Ectodermal cell (in vitro differentiated cells): Measurements from ENCODE around the gene LDLRAD3.

Source experiments
- H3K27ac ChIP-seq: 2 replicates; pipeline ENCODE4 v1.7.0; 2013; ENCODE audit warnings: mild to moderate bottlenecking, low read depth, low read length; ENCODE audit not compliant: insufficient read depth, poor library complexity, severe bottlenecking
- H3K27me3 ChIP-seq: 2 replicates; pipeline ENCODE4 v1.7.0; 2013; ENCODE audit warnings: mild to moderate bottlenecking, low read length; ENCODE audit not compliant: insufficient read depth, control insufficient read depth, poor library complexity, severe bottlenecking
- H3K36me3 ChIP-seq: one replicate; pipeline ENCODE4 v1.7.0; 2013; ENCODE audit warnings: low read length; ENCODE audit not compliant: control insufficient read depth, insufficient read depth
- H3K4me1 ChIP-seq: one replicate; pipeline ENCODE4 v1.7.0; 2013; ENCODE audit warnings: low read length; ENCODE audit not compliant: control insufficient read depth, insufficient read depth
- H3K4me3 ChIP-seq: 2 replicates; pipeline ENCODE4 v1.7.0; 2013; ENCODE audit warnings: low read depth, low read length, control low read depth; ENCODE audit not compliant: insufficient read depth
- H3K9me3 ChIP-seq: 2 replicates; pipeline ENCODE4 v1.7.0; 2013; ENCODE audit warnings: mild to moderate bottlenecking, low read length, moderate library complexity; ENCODE audit not compliant: control insufficient read depth
- WGBS, 2 experiments: methylation state at CpG; one replicate each; pipeline ENCODE4 v1.1.7; 2013; ENCODE audit warnings: missing lambda C conversion rate in 2 of 2; 5-methylcytosine and 5-hydroxymethylcytosine counted together

The LDLRAD3 gene

DNA sequence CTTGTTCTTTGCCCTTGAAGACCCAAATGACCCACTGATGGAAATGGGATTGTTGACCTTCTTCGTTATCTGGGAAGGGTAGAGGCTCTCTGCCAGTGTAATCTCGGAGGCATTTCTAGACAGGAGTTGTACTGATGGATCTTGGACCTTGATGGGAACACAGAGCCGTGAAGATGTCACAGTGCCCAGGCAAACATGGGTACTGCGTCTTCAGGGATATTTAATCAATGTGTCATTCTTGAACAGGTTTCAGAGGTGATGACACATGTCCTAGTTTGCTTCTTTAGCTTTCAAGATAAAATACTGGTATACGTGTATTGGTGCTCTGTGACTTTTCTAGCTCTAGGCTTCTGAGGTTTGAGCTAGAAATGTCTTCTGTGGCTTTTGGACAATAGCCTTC, 6.2 kb downstream of the LDLRAD3 start:
- Histone ChIP-seq H3K36me3 (no peaks in the 10 kb centered on the region), H3K4me3 (no peak overlapping the region), H3K27me3 (no peaks in the 10 kb centered on the region), H3K4me1 (peaks cover 36% of the 10 kb centered on the region), H3K27ac (no peak overlapping the region), H3K9me3 (no peaks in the 10 kb centered on the region)
- 98% methylated on average over 5 of the region's 5 CpGs for WGBS, 2 experiments

- Histone ChIP-seq H3K4me1 (peaks cover 23% of the 10 kb centered on the region), H3K4me3 (no peak overlapping the region), H3K9me3 (no peaks in the 10 kb centered on the region), H3K27ac (no peak overlapping the region), H3K27me3 (no peaks in the 10 kb centered on the region), H3K36me3 (no peaks in the 10 kb centered on the region)
- WGBS, 2 experiments = 86 to 96% methylated on average over 2 to 3 of the region's 3 CpGs
These were observed 7.8 kb downstream of the LDLRAD3 start for GRCh38 chr11:35951680-35952079.

- H3K36me3 ChIP-seq = no peaks in the 10 kb centered on the region
- no peak overlapping the region for H3K27ac ChIP-seq
- H3K4me1 ChIP-seq = peaks cover 15% of the 10 kb centered on the region
- H3K9me3 ChIP-seq = no peaks in the 10 kb centered on the region
- H3K27me3 ChIP-seq = no peaks in the 10 kb centered on the region
- no peak overlapping the region for H3K4me3 ChIP-seq
- 92 to 93% methylated on average over 13 of the region's 13 CpGs for WGBS, 2 experiments
These were observed 9.4 kb downstream of the LDLRAD3 start for GRCh38 chr11:35953081-35953760.

DNA sequence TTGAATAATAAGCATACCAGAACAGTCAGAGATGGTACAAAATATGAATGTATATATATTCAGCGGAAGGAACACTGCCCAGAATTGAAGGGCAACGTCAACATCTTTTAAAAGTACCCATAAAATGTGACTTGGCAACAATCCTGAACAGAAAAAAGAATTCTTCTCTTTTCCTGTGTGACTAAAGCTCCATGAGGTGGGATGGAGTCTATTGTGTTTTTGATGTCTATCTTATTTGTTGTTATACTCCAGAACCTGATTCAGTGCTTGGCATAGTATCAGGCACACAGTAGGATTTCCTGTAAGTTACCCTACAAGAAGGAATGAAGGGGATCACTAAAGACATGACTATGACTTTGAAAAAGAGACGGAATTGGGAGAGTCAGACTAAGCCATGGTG, 10.3 kb downstream of the LDLRAD3 start:
- H3K27ac ChIP-seq = no peak overlapping the region
- no peaks in the 10 kb centered on the region for H3K27me3 ChIP-seq
- peaks cover 7% of the 10 kb centered on the region for H3K4me1 ChIP-seq
- H3K4me3 ChIP-seq = no peak overlapping the region
- H3K36me3 ChIP-seq = no peaks in the 10 kb centered on the region
- H3K9me3 ChIP-seq = no peaks in the 10 kb centered on the region
- 98 to 99% methylated on average over 3 of the region's 3 CpGs for WGBS, 2 experiments

DNA sequence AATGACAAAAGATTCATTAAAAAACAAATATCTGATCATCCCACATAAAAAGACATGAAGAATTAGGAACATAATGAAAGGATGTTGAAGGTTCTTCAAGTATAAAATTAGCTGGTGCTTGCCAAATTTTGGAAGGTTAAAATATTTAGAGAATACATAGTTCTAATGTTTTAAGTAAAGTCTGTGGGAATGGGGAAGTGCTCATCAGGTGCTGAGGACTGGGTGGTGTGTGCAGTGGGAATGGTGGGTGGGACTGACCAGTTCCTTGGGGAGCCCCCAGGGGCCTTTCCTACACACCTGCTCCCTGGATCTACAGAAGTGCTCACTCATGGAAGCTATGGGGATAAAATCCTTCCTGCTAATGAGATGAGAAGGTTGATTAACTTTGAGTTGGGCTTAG, 11.8 kb downstream of the LDLRAD3 start:
- Histone ChIP-seq H3K27ac (no peak overlapping the region), H3K4me1 (no peaks in the 10 kb centered on the region), H3K9me3 (no peaks in the 10 kb centered on the region), H3K4me3 (no peak overlapping the region), H3K36me3 (no peaks in the 10 kb centered on the region), H3K27me3 (no peaks in the 10 kb centered on the region)

DNA sequence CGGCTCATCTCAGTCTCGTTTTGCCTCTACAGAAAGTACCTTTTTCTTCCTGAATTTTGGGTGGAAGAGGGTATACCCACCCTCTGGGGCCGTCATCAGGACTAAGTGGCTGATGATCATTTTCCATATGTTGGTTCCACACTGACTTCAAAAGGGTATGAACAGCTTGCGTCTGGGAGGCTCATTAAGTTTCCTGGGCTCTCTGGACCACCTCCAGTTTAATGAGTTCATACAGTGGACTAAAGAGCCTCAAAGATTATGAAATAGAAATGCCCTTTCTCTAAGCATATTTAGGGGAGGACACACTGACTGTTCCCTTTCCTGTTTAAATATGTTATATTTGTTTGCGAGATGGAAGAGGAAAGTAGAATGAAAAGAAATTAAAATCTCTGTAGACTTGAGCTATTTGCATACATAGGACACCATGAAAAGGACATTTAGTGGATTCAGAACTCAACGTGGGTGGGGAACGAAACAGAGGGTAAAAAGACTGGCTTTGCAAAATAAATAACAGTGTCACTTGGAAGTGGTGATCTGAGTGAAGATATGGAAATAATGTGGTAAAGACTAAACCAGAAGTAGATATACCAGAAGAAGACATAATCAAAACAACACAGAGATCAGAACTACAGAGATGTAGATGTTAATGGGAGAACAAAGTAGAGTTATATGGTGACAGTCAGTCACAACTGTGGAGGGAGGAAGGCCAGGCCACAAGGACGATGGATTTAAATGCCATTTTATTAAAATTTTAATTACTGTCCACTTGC, 18.7 kb downstream of the LDLRAD3 start:
- no peaks in the 10 kb centered on the region for H3K27me3 ChIP-seq
- no peaks in the 10 kb centered on the region for H3K36me3 ChIP-seq
- no peaks in the 10 kb centered on the region for H3K4me1 ChIP-seq
- H3K9me3 ChIP-seq = no peaks in the 10 kb centered on the region
- WGBS, 2 experiments = 93 to 97% methylated on average over 8 of the region's 8 CpGs
- H3K27ac ChIP-seq = no peak overlapping the region
- no peak overlapping the region for H3K4me3 ChIP-seq

GRCh38 chr11:35963911-35964310, 20.0 kb downstream of the LDLRAD3 start:
- H3K27ac ChIP-seq = no peak overlapping the region
- H3K4me3 ChIP-seq = no peak overlapping the region
- no peaks in the 10 kb centered on the region for H3K4me1 ChIP-seq
- 94 to 96% methylated on average over 3 of the region's 3 CpGs for WGBS, 2 experiments
- no peaks in the 10 kb centered on the region for H3K36me3 ChIP-seq
- H3K9me3 ChIP-seq = no peaks in the 10 kb centered on the region
- H3K27me3 ChIP-seq = no peaks in the 10 kb centered on the region

GRCh38 chr11:35964841-35965240, 21.0 kb downstream of the LDLRAD3 start:
- H3K27ac ChIP-seq = no peak overlapping the region
- no peaks in the 10 kb centered on the region for H3K36me3 ChIP-seq
- no peaks in the 10 kb centered on the region for H3K27me3 ChIP-seq
- no peak overlapping the region for H3K4me3 ChIP-seq
- no peaks in the 10 kb centered on the region for H3K9me3 ChIP-seq
- no CpG with 5 or more reads among the region's 2 CpGs for WGBS, 2 experiments
- H3K4me1 ChIP-seq = no peaks in the 10 kb centered on the region

GRCh38 chr11:35967042-35967441, 23.2 kb downstream of the LDLRAD3 start:
- H3K4me1 ChIP-seq = no peaks in the 10 kb centered on the region
- WGBS, 2 experiments = 91 to 95% methylated on average over 2 of the region's 2 CpGs
- H3K27ac ChIP-seq = no peak overlapping the region
- H3K27me3 ChIP-seq = no peaks in the 10 kb centered on the region
- H3K9me3 ChIP-seq = no peaks in the 10 kb centered on the region
- H3K4me3 ChIP-seq = no peak overlapping the region
- no peaks in the 10 kb centered on the region for H3K36me3 ChIP-seq

- Histone ChIP-seq H3K4me3 (no peak overlapping the region), H3K27me3 (no peaks in the 10 kb centered on the region), H3K27ac (no peak overlapping the region), H3K4me1 (no peaks in the 10 kb centered on the region), H3K36me3 (peaks cover 5% of the 10 kb centered on the region), H3K9me3 (no peaks in the 10 kb centered on the region)
- WGBS, 2 experiments = 94 to 96% methylated on average over 10 of the region's 10 CpGs
These were observed 24.7 kb downstream of the LDLRAD3 start for GRCh38 chr11:35968386-35969088.
